IMR-90 (cell line): ENCODE results near the gene CCDC88B. TPM values are rescaled to one million over a fixed set of nuclear protein-coding genes. Genes with fewer than 3 reads are reported as not detected.

Experiments used
- ATAC-seq: fragments of 200-7000 bp; cut with Tn5 transposase; 2 replicates; pipeline ENCODE4 v1.9.1; 2020; ENCODE audit warnings: low read depth, mild to moderate bottlenecking, moderate library complexity
- BruUV-seq: library from RNA; stranded (reverse); fragments of 400-500 nt; replicated peaks from 2 replicates; lab custom pipeline; 2021; lab: Mats Ljungman, UMichigan
- CTCF ChIA-PET: fragments of 300-600 bp; formaldehyde crosslinking; extraction: SDS; loops from one replicate; lab custom pipeline; 2021; ENCODE audit warnings: antibody characterized with exemption; lab: Yijun Ruan, JAX
- POLR2A ChIA-PET: fragments of 300-600 bp; sonication (Branson Sonifier 250); formaldehyde crosslinking; loops from one replicate; lab custom pipeline; 2022; ENCODE audit warnings: antibody characterized with exemption; ENCODE audit not compliant: unreplicated experiment; lab: Charles Lee
- DNase-seq: peaks from one replicate; pipeline ENCODE4 v3.0.0; 2013
- H2AFZ ChIP-seq: replicated peaks from 2 replicates; pipeline ENCODE3; 2013; ENCODE audit warnings: low read length, mild to moderate bottlenecking; ENCODE audit not compliant: poor library complexity
- H2AK5ac ChIP-seq: 2 replicates; pipeline ENCODE4 v1.6.1; 2013; ENCODE audit warnings: low read depth, low read length, inconsistent platforms
- H2AK9ac ChIP-seq: replicated peaks from 2 replicates; pipeline ENCODE3; 2013; ENCODE audit warnings: mild to moderate bottlenecking, low read depth, low read length, moderate library complexity; ENCODE audit not compliant: poor library complexity
- H2BK120ac ChIP-seq: 2 replicates; pipeline ENCODE4 v1.6.1; 2013; ENCODE audit warnings: low read depth, low read length, inconsistent platforms
- H2BK15ac ChIP-seq: 3 replicates; pipeline ENCODE4 v1.6.1; 2013; ENCODE audit warnings: low read depth, low read length, inconsistent platforms
- H2BK20ac ChIP-seq: 2 replicates; pipeline ENCODE4 v1.6.1; 2013; ENCODE audit warnings: low read depth, mild to moderate bottlenecking, inconsistent platforms, low read length, moderate library complexity
- H2BK5ac ChIP-seq: 2 replicates; pipeline ENCODE4 v1.6.1; 2013; ENCODE audit warnings: mild to moderate bottlenecking, low read depth, low read length, inconsistent platforms; ENCODE audit not compliant: poor library complexity, severe bottlenecking
- H3K14ac ChIP-seq: replicated peaks from 2 replicates; pipeline ENCODE4 v1.6.1; 2013; ENCODE audit warnings: low read depth, low read length, inconsistent platforms
- H3K18ac ChIP-seq: 2 replicates; pipeline ENCODE4 v1.6.1; 2013; ENCODE audit warnings: low read depth, low read length, control low read depth
- H3K23ac ChIP-seq: 2 replicates; pipeline ENCODE4 v1.6.1; 2013; ENCODE audit warnings: low read depth, low read length, inconsistent platforms
- H3K27ac ChIP-seq: 2 replicates; pipeline ENCODE4 v1.5.1; 2013; ENCODE audit warnings: mild to moderate bottlenecking, control low read depth, low read length; ENCODE audit not compliant: insufficient read depth
- H3K27me3 ChIP-seq: 2 replicates; pipeline ENCODE4 v1.6.1; 2013; ENCODE audit warnings: low read length; ENCODE audit not compliant: control insufficient read depth, insufficient read depth
- H3K36me3 ChIP-seq: 2 replicates; pipeline ENCODE4 v1.6.1; 2013; ENCODE audit warnings: low read length, mixed read lengths; ENCODE audit not compliant: control insufficient read depth, insufficient read depth
- H3K4ac ChIP-seq: 2 replicates; pipeline ENCODE4 v1.6.1; 2013; ENCODE audit warnings: low read depth, low read length, inconsistent platforms
- H3K4me1 ChIP-seq: 2 replicates; pipeline ENCODE4 v1.6.1; 2013; ENCODE audit warnings: low read length, mixed read lengths; ENCODE audit not compliant: control insufficient read depth, insufficient read depth
- H3K4me2 ChIP-seq: 2 replicates; pipeline ENCODE4 v1.6.1; 2013; ENCODE audit warnings: low read depth, mild to moderate bottlenecking, control low read depth, low read length, moderate library complexity
- H3K4me3 ChIP-seq: 2 replicates; pipeline ENCODE4 v1.5.1; 2013; ENCODE audit warnings: low read depth, mild to moderate bottlenecking, control low read depth, low read length, moderate library complexity; ENCODE audit not compliant: insufficient read depth
- H3K56ac ChIP-seq: 2 replicates; pipeline ENCODE4 v1.6.1; 2013; ENCODE audit warnings: low read length, inconsistent platforms; ENCODE audit not compliant: insufficient read depth; ENCODE audit errors: extremely low read depth
- H3K79me1 ChIP-seq, 2 experiments: 2 replicates each; pipeline ENCODE4 v1.6.1; 2013; ENCODE audit warnings: low read length in 2 of 2, inconsistent platforms in 1 of 2, low read depth in 1 of 2
- H3K9ac ChIP-seq: 2 replicates; pipeline ENCODE4 v1.6.1; 2013; ENCODE audit warnings: low read depth, low read length, control low read depth
- H3K9me1 ChIP-seq: 2 replicates; pipeline ENCODE4 v1.6.1; 2013; ENCODE audit warnings: low read length, inconsistent platforms; ENCODE audit not compliant: insufficient read depth
- H3K9me3 ChIP-seq: 2 replicates; pipeline ENCODE4 v1.6.1; 2013; ENCODE audit warnings: low read length; ENCODE audit not compliant: control insufficient read depth, insufficient read depth
- H4K20me1 ChIP-seq: 2 replicates; pipeline ENCODE4 v1.6.1; 2013; ENCODE audit warnings: low read length, inconsistent platforms; ENCODE audit not compliant: insufficient read depth
- H4K5ac ChIP-seq: 2 replicates; pipeline ENCODE4 v1.6.1; 2013; ENCODE audit warnings: mild to moderate bottlenecking, low read depth, low read length, control low read depth
- H4K8ac ChIP-seq, 2 experiments: 2 replicates each; pipeline ENCODE4 v1.6.1; 2013; ENCODE audit warnings: low read depth in 2 of 2, low read length in 2 of 2, control low read depth in 1 of 2, inconsistent platforms in 1 of 2
- H4K91ac ChIP-seq: 2 replicates; pipeline ENCODE4 v1.6.1; 2013; ENCODE audit warnings: low read depth, low read length, inconsistent platforms; ENCODE audit not compliant: insufficient read depth
- MAFK ChIP-seq: IDR thresholded peaks from 2 replicates; pipeline ENCODE4 v1.6.1; 2012; ENCODE audit warnings: low read depth, low read length, improper control_type of control experiment
- RCOR1 ChIP-seq: IDR thresholded peaks from 2 replicates; pipeline ENCODE4 v1.6.1; 2012; ENCODE audit warnings: mild to moderate bottlenecking, low read length, improper control_type of control experiment; ENCODE audit not compliant: insufficient replicate concordance
- WGBS, 2 experiments: methylation state at CpG; one replicate each; pipeline versions ENCODE4 v1.1.5 to v1.1.7; 2013; ENCODE audit warnings: missing lambda C conversion rate in 2 of 2; ENCODE audit not compliant: insufficient read length in 1 of 2; ENCODE audit errors: extremely low coverage in 2 of 2; 5-methylcytosine and 5-hydroxymethylcytosine counted together
- dilution Hi-C: fragments of 300-500 bp; cut with HindIII; formaldehyde crosslinking; loops from one replicate; pipeline ENCODE4 v1.14.3; 2018; ENCODE audit warnings: low sequenced_read_pairs; ENCODE audit not compliant: unreplicated experiment
- in situ Hi-C: fragments of 300-500 bp; cut with MboI; formaldehyde crosslinking; loops from 3 replicates; pipeline ENCODE4 v1.14.3; 2019; ENCODE audit warnings: low sequenced_read_pairs, inconsistent platforms, mixed read lengths
- intact Hi-C: fragments of 100-400 bp; cut with micrococcal nuclease; formaldehyde crosslinking; loops from 2 replicates; pipeline ENCODE4 v1.10.0; 2022
- polyA plus RNA-seq, 3 experiments: library from polyadenylated mRNA; depleted of rRNA; stranded (reverse); fragments of >200 nt; gene quantifications; 2 replicates each; pipeline ENCODE4 v1.2.3, GENCODE V29; 2012; ENCODE audit warnings: low replicate concordance in 1 of 3
- total RNA-seq: library from RNA; depleted of rRNA; stranded (reverse); fragments of >200 nt; gene quantifications from 2 replicates; pipeline ENCODE4 v1.2.3, GENCODE V29; 2012

CCDC88B gene
- total and polyA plus RNA-seq, 2 of the 4 experiments (the other 2 are of a cell fraction), result 1.3 to 2.5 TPM

DNA sequence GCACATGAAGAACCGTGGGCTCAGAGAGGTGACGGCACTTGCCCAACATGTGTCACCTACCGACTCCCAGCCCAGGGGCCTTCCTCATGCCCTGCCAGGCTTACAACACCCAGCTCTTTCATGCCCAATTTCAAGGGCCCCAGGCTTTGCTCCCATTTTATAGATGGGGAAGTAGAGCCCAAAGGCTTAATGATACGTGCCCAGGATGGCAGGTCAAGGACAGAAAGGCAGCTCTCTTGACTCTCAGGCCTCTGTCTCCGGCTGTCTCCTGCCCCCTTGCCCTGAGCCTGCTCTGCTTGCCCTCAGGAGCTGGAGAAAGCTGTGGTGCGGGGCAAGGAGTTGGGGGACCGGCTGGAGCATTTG is 9.0 kb downstream of the CCDC88B start:
- DNase-seq, result no peak
- Histone ChIP-seq H3K9ac (no peak overlapping the region), H3K4me2 (no peak overlapping the region), H3K36me3 (no peaks in the 10 kb centered on the region), H2BK15ac (no peak overlapping the region), H3K14ac (no peak overlapping the region), H3K27ac (no peak overlapping the region), H2AK9ac (no peak overlapping the region), H4K5ac (no peak overlapping the region), H2BK20ac (no peak overlapping the region), H3K27me3 (peaks cover 2% of the 10 kb centered on the region; the same call in 1 of the 2 replicates), H3K4ac (no peak overlapping the region), H3K79me1 (no peaks in the 10 kb centered on the region), H2BK5ac (no peak overlapping the region), H2AK5ac (no peak overlapping the region), H3K9me1 (no peaks in the 10 kb centered on the region), H3K23ac (no peak overlapping the region), H3K9me3 (no peaks in the 10 kb centered on the region), H3K4me1 (no peaks in the 10 kb centered on the region), H3K18ac (no peak overlapping the region), H3K4me3 (no peak overlapping the region), H2AFZ (no peak overlapping the region), H3K56ac (no peak overlapping the region), H2BK120ac (no peak overlapping the region), H4K20me1 (no peaks in the 10 kb centered on the region), H4K91ac (no peak overlapping the region), H4K8ac (no peak overlapping the region)
- intact Hi-C loops, result no loop called here
- BruUV-seq, result no TSS peak
- in situ Hi-C loops, result no loop called here
- TF ChIP-seq MAFK, result no peak
- TF ChIP-seq RCOR1, result no peak
- dilution Hi-C loops, result no loop called here
- ChIA-PET POLR2A (no interaction called here), CTCF (no interaction called here)
- WGBS, 2 experiments, result 83% methylated on average over 3 of the region's 7 CpGs; no CpG with 5 or more reads in 1 of the 2 experiments
- ATAC-seq, result no peak
